GM12878 (cell line): Measurements from ENCODE around the gene ZNF81. TPM values are rescaled to one million over a fixed set of nuclear protein-coding genes. Genes with fewer than 3 reads are reported as not detected.

Experiments used
- ATAC-seq: fragments of 200-7000 bp; cut with Tn5 transposase; 3 replicates; pipeline ENCODE4 v1.9.1; 2020; ENCODE audit warnings: mild to moderate bottlenecking, moderate library complexity
- BruUV-seq: library from RNA; stranded (reverse); fragments of 400-500 nt; replicated peaks from 2 replicates; lab custom pipeline; 2021; lab: Mats Ljungman, UMichigan
- CTCF ChIA-PET: fragments of 300-600 bp; sonication (Branson Sonifier 250); formaldehyde crosslinking; extraction: SDS; loops from one replicate; lab custom pipeline; 2021; ENCODE audit warnings: inconsistent platforms; lab: Yijun Ruan, JAX
- POLR2A ChIA-PET: fragments of 350-600 bp; formaldehyde crosslinking; extraction: SDS; loops from one replicate; lab custom pipeline; 2021; ENCODE audit warnings: inconsistent platforms; lab: Charles Lee
- RAD21 ChIA-PET: fragments of 300-600 bp; sonication (Branson Sonifier 250); formaldehyde crosslinking; loops from one replicate; lab custom pipeline; 2023; ENCODE audit warnings: antibody characterized with exemption; ENCODE audit not compliant: unreplicated experiment; lab: Charles Lee
- SMC1A ChIA-PET: fragments of 300-600 bp; sonication (Branson Sonifier 250); formaldehyde crosslinking; loops from one replicate; lab custom pipeline; 2023; ENCODE audit not compliant: unreplicated experiment, uncharacterized antibody; lab: Charles Lee
- DNase-seq: peaks from one replicate; pipeline ENCODE4 v3.0.0-alpha.2; 2011; ENCODE audit warnings: low read depth, low spot score
- FAIRE-seq: peaks from 3 replicates; lab custom pipeline; 2011; peaks lifted over from hg19 to GRCh38; lab: Jason Lieb, UNC
- H2AFZ ChIP-seq: 2 replicates; pipeline ENCODE4 v1.6.0; 2011; ENCODE audit warnings: low read depth, low read length, control low read depth; ENCODE audit not compliant: control insufficient read depth
- H3K27ac ChIP-seq: 2 replicates; pipeline ENCODE4 v1.5.1; 2011; ENCODE audit warnings: control low read depth; ENCODE audit not compliant: control insufficient read depth, insufficient read depth
- H3K27me3 ChIP-seq, 2 experiments: replicated peaks in 1 of 2; 2 replicates each; pipeline versions ENCODE4 v1.6.0 to v1.6.1; 2011; ENCODE audit warnings: low read length in 1 of 2; ENCODE audit not compliant: control insufficient read depth in 2 of 2, insufficient read depth in 2 of 2
- H3K36me3 ChIP-seq, 2 experiments: 2 replicates each; pipeline ENCODE4 v1.5.1; 2011; ENCODE audit warnings: low read length in 1 of 2; ENCODE audit not compliant: control insufficient read depth in 2 of 2, insufficient read depth in 2 of 2
- H3K4me1 ChIP-seq: 2 replicates; pipeline ENCODE4 v1.6.1; 2011; ENCODE audit warnings: mild to moderate bottlenecking, low read length, moderate library complexity, mixed read lengths; ENCODE audit not compliant: control insufficient read depth, insufficient read depth
- H3K4me2 ChIP-seq: 2 replicates; pipeline ENCODE4 v1.6.0; 2011; ENCODE audit warnings: control low read depth; ENCODE audit not compliant: control insufficient read depth, insufficient read depth
- H3K4me3 ChIP-seq: fragments of 200-600 bp; sonication (generic); 2 replicates; pipeline ENCODE4 v1.5.1; 2016
- H3K79me2 ChIP-seq: 2 replicates; pipeline ENCODE4 v1.6.0; 2011; ENCODE audit warnings: low read length; ENCODE audit not compliant: control insufficient read depth, insufficient read depth
- H3K9ac ChIP-seq: 2 replicates; pipeline ENCODE4 v1.8.0; 2011; ENCODE audit warnings: low read length, control low read depth, mixed read lengths; ENCODE audit not compliant: control insufficient read depth, insufficient read depth
- H3K9me3 ChIP-seq: replicated peaks from 3 replicates; pipeline ENCODE4 v1.5.1; 2011; ENCODE audit warnings: mild to moderate bottlenecking, low read length; ENCODE audit not compliant: control insufficient read depth, insufficient read depth
- H4K20me1 ChIP-seq: 2 replicates; pipeline ENCODE4 v1.6.0; 2011; ENCODE audit not compliant: control insufficient read depth, insufficient read depth
- BRCA1 ChIP-seq: IDR thresholded peaks from 2 replicates; pipeline ENCODE4 v1.6.1; 2011; ENCODE audit warnings: low read depth, low read length, improper control_type of control experiment
- CEBPB ChIP-seq, 2 experiments: fragments of 150-350 bp in 1 of 2; IDR thresholded peaks; 2 replicates each; pipeline ENCODE4 v1.6.1; 2012 to 2014; ENCODE audit warnings: low read depth in 2 of 2, low read length in 2 of 2, borderline replicate concordance in 1 of 2, inconsistent platforms in 1 of 2
- CREB1 ChIP-seq: IDR thresholded peaks from 2 replicates; pipeline ENCODE4 v1.6.1; 2012; ENCODE audit warnings: low read depth, mild to moderate bottlenecking, inconsistent platforms
- CUX1 ChIP-seq: IDR thresholded peaks from 2 replicates; pipeline ENCODE4 v1.6.1; 2012; ENCODE audit warnings: improper control_type of control experiment, low read depth, low read length; ENCODE audit not compliant: insufficient replicate concordance
- DPF2 ChIP-seq: fragments of 450-650 bp; IDR thresholded peaks from 2 replicates; pipeline ENCODE4 v1.6.1; 2017; ENCODE audit warnings: mild to moderate bottlenecking
- EED ChIP-seq: sonication (generic); IDR thresholded peaks from 2 replicates; pipeline ENCODE4 v1.6.1; 2016; ENCODE audit warnings: antibody characterized with exemption, low read depth
- ETV6 ChIP-seq, 2 experiments: fragments of 450-650 bp in 1 of 2; IDR thresholded peaks in 1 of 2; conservative IDR thresholded peaks in 1 of 2; 2 replicates each; pipeline ENCODE4 v1.6.1; 2014; ENCODE audit warnings: antibody characterized with exemption in 1 of 2, borderline replicate concordance in 1 of 2, low read depth in 1 of 2, mild to moderate bottlenecking in 1 of 2, moderate library complexity in 1 of 2
- KDM1A ChIP-seq: fragments of 200-600 bp; sonication (generic); IDR thresholded peaks from 2 replicates; pipeline ENCODE4 v1.6.1; 2016; ENCODE audit warnings: borderline replicate concordance
- KLF5 ChIP-seq: fragments of 450-650 bp; IDR thresholded peaks from 2 replicates; pipeline ENCODE4 v1.6.1; 2014; ENCODE audit warnings: mild to moderate bottlenecking; ENCODE audit not compliant: partially characterized antibody
- MAX ChIP-seq: IDR thresholded peaks from 2 replicates; pipeline ENCODE4 v1.6.1; 2012; ENCODE audit warnings: low read depth, low read length, improper control_type of control experiment
- PML ChIP-seq: IDR thresholded peaks from 2 replicates; pipeline ENCODE4 v1.6.1; 2012; ENCODE audit warnings: low read length, inconsistent platforms
- SIX5 ChIP-seq: IDR thresholded peaks from 2 replicates; pipeline ENCODE4 v1.6.1; 2011; ENCODE audit warnings: mild to moderate bottlenecking, low read depth, low read length, moderate library complexity; ENCODE audit not compliant: severe bottlenecking
- SP1 ChIP-seq: IDR thresholded peaks from one replicate; pipeline ENCODE4 v1.6.1; 2011; ENCODE audit warnings: low read depth, low read length
- SUZ12 ChIP-seq: fragments of 200-600 bp; sonication (generic); IDR thresholded peaks from one replicate; pipeline ENCODE4 v1.6.1; 2018; ENCODE audit warnings: antibody characterized with exemption, mild to moderate bottlenecking; ENCODE audit not compliant: unreplicated experiment
- TAF1 ChIP-seq: IDR thresholded peaks from 2 replicates; pipeline ENCODE4 v1.6.1; 2011; ENCODE audit warnings: mild to moderate bottlenecking, low read depth, low read length, borderline replicate concordance
- YBX1 ChIP-seq: fragments of 450-650 bp; IDR thresholded peaks from 2 replicates; pipeline ENCODE4 v1.6.1; 2016; ENCODE audit warnings: antibody characterized with exemption
- ZBTB33 ChIP-seq: fragments of 450-650 bp; IDR thresholded peaks from 2 replicates; pipeline ENCODE4 v1.6.1; 2017; ENCODE audit warnings: mild to moderate bottlenecking
- ZNF384 ChIP-seq: IDR thresholded peaks from 2 replicates; pipeline ENCODE4 v1.6.1; 2012; ENCODE audit warnings: low read depth, mild to moderate bottlenecking, low read length, improper control_type of control experiment, borderline replicate concordance
- WGBS: methylation state at CpG from one replicate; pipeline ENCODE4 v1.1.6; 2016; ENCODE audit warnings: low lambda C conversion rate; ENCODE audit not compliant: insufficient replicate concordance, insufficient coverage; ENCODE audit errors: missing lambda C conversion rate; 5-methylcytosine and 5-hydroxymethylcytosine counted together
- in situ Hi-C: fragments of 300-500 bp; cut with MboI; formaldehyde crosslinking; loops from 9 replicates; pipeline ENCODE4 v1.14.3; 2018; ENCODE audit warnings: mixed read lengths
- intact Hi-C: fragments of 100-400 bp; cut with micrococcal nuclease; formaldehyde crosslinking; loops from one replicate; pipeline ENCODE4 v1.14.2; 2022; ENCODE audit not compliant: unreplicated experiment
- polyA plus RNA-seq, 11 experiments: library from polyadenylated mRNA; depleted of rRNA in 4 of 11; unstranded in 6 of 11; stranded (reverse) in 5 of 11; fragments of >200 nt; fragmentation: Nextera tagmentation in 4 of 11; fragmentation: Illumina TruSeq in 1 of 11; extraction: Ambion mirVana in 4 of 11; extraction: Trizol in 1 of 11; gene quantifications; 1 replicate in 1 of 11; 2 replicates in 10 of 11; pipeline versions ENCODE4 v1.2.1 to v1.2.3, GENCODE V29; 2011 to 2016; ENCODE audit warnings: inconsistent platforms in 2 of 11, missing spikeins in 2 of 11, low read depth in 1 of 11
- total RNA-seq, 4 experiments: library from RNA; depleted of rRNA in 3 of 4; stranded (reverse); fragments of >200 nt in 3 of 4; fragmentation: Illumina TruSeq in 1 of 4; extraction: Trizol in 1 of 4; gene quantifications; 2 replicates each; pipeline versions ENCODE4 v1.2.1 to v1.2.3, GENCODE V29; 2013 to 2021

ZNF81 gene
- total and polyA plus RNA-seq, 10 of the 15 experiments (the other 5 are each of a cell fraction or from before 2014, with no cell fraction given), result 3.4 to 7.2 (median 4.4) TPM

- Histone ChIP-seq H3K27ac (no peak overlapping the region), H3K36me3 (no peaks in the 10 kb centered on the region; a peak in 1 of 4 replicates), H3K27me3 (no peaks in the 10 kb centered on the region), H3K4me1 (no peaks in the 10 kb centered on the region), H2AFZ (no peak overlapping the region), H3K79me2 (no peaks in the 10 kb centered on the region), H4K20me1 (no peaks in the 10 kb centered on the region), H3K4me3 (no peak overlapping the region), H3K9me3 (no peaks in the 10 kb centered on the region; the same call in 1 of the 3 replicates), H3K9ac (no peak overlapping the region), H3K4me2 (no peak overlapping the region)
- DNase-seq (no peak), FAIRE-seq (no peak), ATAC-seq (no peak)
- TF ChIP-seq YBX1, result no peak
- no peak for TF ChIP-seq DPF2
- TF ChIP-seq TAF1, result no peak
- TF ChIP-seq ZNF384, result no peak
- TF ChIP-seq CREB1, result no peak
- no peak for TF ChIP-seq CEBPB (IDR thresholded peaks at IDR 0.05; ENCODE audit: borderline replicate concordance in 1 of 2, low read depth in 2 of 2, low read length in 2 of 2)
- no peak for TF ChIP-seq PML
- TF ChIP-seq EED, result no peak
- no peak for TF ChIP-seq ZBTB33
- no peak for TF ChIP-seq SP1
- TF ChIP-seq SIX5, result no peak
- TF ChIP-seq KDM1A, result no peak
- TF ChIP-seq CUX1, result no peak
- no peak for TF ChIP-seq KLF5
- no peak for TF ChIP-seq ETV6 (conservative IDR thresholded peaks at IDR 0.05 in 1 of 2, IDR thresholded peaks at IDR 0.05 in 1 of 2; ENCODE audit: borderline replicate concordance in 1 of 2, low read depth in 1 of 2)
- no peak for TF ChIP-seq SUZ12
- no peak for TF ChIP-seq BRCA1
- no peak for TF ChIP-seq MAX
- POLR2A ChIA-PET, result no interaction called here
- SMC1A ChIA-PET, result no interaction called here
- no TSS peak for BruUV-seq
- WGBS, result 84% methylated on average over 3 of the region's 3 CpGs
- intact Hi-C loops (no loop called here), in situ Hi-C loops (no loop called here)
- RAD21 ChIA-PET, result no interaction called here
- CTCF ChIA-PET, result no interaction called here
Measured at GRCh38 chrX:47878198-47878597, 41.5 kb downstream of the ZNF81 start.
